B cell (primary cell): Measurements from ENCODE around the gene MON1A. TPM values are rescaled to one million over a fixed set of nuclear protein-coding genes. Genes with fewer than 3 reads are reported as not detected.
A peak's percentile ranks its signal among the peaks of the same experiment; 100 is the strongest.

ENCODE experiments used
- ATAC-seq: fragments of 200-7000 bp; cut with Tn5 transposase; one replicate; pipeline ENCODE4 v1.10.0; 2021; ENCODE audit warnings: low read depth, mild to moderate bottlenecking, moderate number of reproducible peaks, moderate library complexity
- CTCF ChIA-PET: fragments of 350-600 bp; sonication (Branson Sonifier 250); formaldehyde crosslinking; loops from one replicate; lab custom pipeline; 2021; ENCODE audit warnings: antibody characterized with exemption, inconsistent platforms; lab: Charles Lee
- POLR2A ChIA-PET: fragments of 350-600 bp; sonication (Branson Sonifier 250); formaldehyde crosslinking; loops from one replicate; lab custom pipeline; 2021; ENCODE audit warnings: antibody characterized with exemption; lab: Charles Lee
- DNase-seq: peaks from one replicate; pipeline ENCODE4 v3.0.0; 2013
- H2AFZ ChIP-seq: 2 replicates; pipeline ENCODE4 v1.6.1; 2012; ENCODE audit warnings: mild to moderate bottlenecking, low read depth, low read length; ENCODE audit not compliant: insufficient read depth, poor library complexity, severe bottlenecking
- H3K27ac ChIP-seq, 2 donors: 1 replicate in 1 of 2; 2 replicates in 1 of 2; pipeline ENCODE4 v1.5.1; 2012 to 2013; ENCODE audit warnings: low read length in 2 of 2, mild to moderate bottlenecking in 2 of 2, moderate library complexity in 1 of 2
- H3K27me3 ChIP-seq, 4 experiments: fragments of 200-600 bp in 1 of 4; sonication (generic) in 1 of 4; replicated peaks in 1 of 4; 1 replicate in 2 of 4; 2 replicates in 2 of 4; pipeline versions ENCODE4 v1.6.1 to v1.7.0; 2013 to 2016; ENCODE audit warnings: low read length in 3 of 4, mild to moderate bottlenecking in 2 of 4, mixed read lengths in 1 of 4, moderate library complexity in 1 of 4; ENCODE audit not compliant: insufficient read depth in 4 of 4, control insufficient read depth in 3 of 4; ENCODE audit errors: control extremely low read depth in 1 of 4
- H3K36me3 ChIP-seq, 2 experiments: replicated peaks in 1 of 2; 1 replicate in 1 of 2; 2 replicates in 1 of 2; pipeline versions ENCODE4 v1.6.1 to v1.7.1; 2013; ENCODE audit warnings: low read length in 1 of 2; ENCODE audit not compliant: insufficient read depth in 2 of 2, control insufficient read depth in 1 of 2; ENCODE audit errors: control extremely low read depth in 1 of 2, extremely low read depth in 1 of 2
- H3K4me1 ChIP-seq, 2 donors: fragments of 200-600 bp in 1 of 2; sonication (generic) in 1 of 2; 1 replicate in 1 of 2; 2 replicates in 1 of 2; pipeline versions ENCODE4 v1.5.1 to v1.6.1; 2013 to 2017; ENCODE audit warnings: low read length in 2 of 2; ENCODE audit not compliant: control insufficient read depth in 2 of 2, insufficient read depth in 2 of 2
- H3K4me2 ChIP-seq: replicated peaks from 2 replicates; pipeline ENCODE3; 2012; ENCODE audit warnings: mild to moderate bottlenecking, low read depth, low read length; ENCODE audit not compliant: poor library complexity, severe bottlenecking
- H3K4me3 ChIP-seq, 5 experiments: fragments of 200-600 bp in 1 of 5; sonication (generic) in 1 of 5; 1 replicate in 3 of 5; 2 replicates in 2 of 5; pipeline versions ENCODE4 v1.5.1 to v1.7.0; 2011 to 2016; ENCODE audit warnings: low read length in 4 of 5, mild to moderate bottlenecking in 4 of 5, low read depth in 2 of 5, control low read depth in 1 of 5, moderate library complexity in 1 of 5; ENCODE audit not compliant: insufficient read depth in 1 of 5; ENCODE audit errors: control extremely low read depth in 1 of 5, extremely low read depth in 1 of 5
- H3K79me2 ChIP-seq: fragments of 200-600 bp; sonication (generic); one replicate; pipeline ENCODE4 v1.6.0; 2016; ENCODE audit warnings: low read length; ENCODE audit not compliant: control insufficient read depth, insufficient read depth
- H3K9ac ChIP-seq: fragments of 200-600 bp; sonication (generic); 2 replicates; pipeline ENCODE4 v1.6.1; 2017; ENCODE audit warnings: mild to moderate bottlenecking, low read length, moderate library complexity
- H3K9me3 ChIP-seq, 3 donors: one replicate each; pipeline versions ENCODE4 v1.6.1 to v1.7.1; 2013; ENCODE audit warnings: low read length in 2 of 3; ENCODE audit not compliant: control insufficient read depth in 2 of 3, insufficient read depth in 1 of 3; ENCODE audit errors: control extremely low read depth in 1 of 3
- H4K20me1 ChIP-seq: 2 replicates; pipeline ENCODE4 v1.6.0; 2012; ENCODE audit warnings: mild to moderate bottlenecking, low read length; ENCODE audit not compliant: insufficient read depth, control insufficient read depth, poor library complexity, severe bottlenecking
- H3K27ac Mint-ChIP-seq: one replicate; pipeline ENCODE4 v1.8.0; 2021; ENCODE audit warnings: mixed read lengths
- H3K27me3 Mint-ChIP-seq: one replicate; pipeline ENCODE4 v1.8.0; 2021; ENCODE audit warnings: mixed read lengths
- H3K4me1 Mint-ChIP-seq: one replicate; pipeline ENCODE4 v1.8.0; 2021; ENCODE audit warnings: mixed read lengths
- H3K4me3 Mint-ChIP-seq: one replicate; pipeline ENCODE4 v1.8.0; 2021; ENCODE audit warnings: mixed read lengths
- H3K9me3 Mint-ChIP-seq: one replicate; pipeline ENCODE4 v1.8.0; 2022; ENCODE audit warnings: mixed read lengths; ENCODE audit not compliant: insufficient read depth
- EZH2 ChIP-seq: IDR thresholded peaks from 2 replicates; pipeline ENCODE4 v1.6.1; 2012; ENCODE audit warnings: borderline replicate concordance, low read depth, mild to moderate bottlenecking, moderate library complexity, low read length; ENCODE audit not compliant: insufficient read depth, poor library complexity, severe bottlenecking
- WGBS: methylation state at CpG from one replicate; pipeline ENCODE4 v1.1.5; 2013; ENCODE audit warnings: missing lambda C conversion rate; ENCODE audit not compliant: insufficient coverage; 5-methylcytosine and 5-hydroxymethylcytosine counted together
- intact Hi-C: fragments of 100-400 bp; cut with micrococcal nuclease; formaldehyde crosslinking; loops from one replicate; pipeline ENCODE4 v1.10.0; 2022
- polyA plus RNA-seq: library from polyadenylated mRNA; depleted of rRNA; stranded (reverse); fragments of >200 nt; gene quantifications from 2 replicates; pipeline ENCODE4 v1.2.3, GENCODE V29; 2012
- total RNA-seq, 2 donors: library from RNA; stranded (reverse); fragments of 120-200 nt in 1 of 2; gene quantifications; 1 replicate in 1 of 2; 2 replicates in 1 of 2; pipeline versions ENCODE4 v1.2.3 to v1.2.4, GENCODE V29; 2013 to 2022
- TF ChIP-seq, protein P1 (sequence below): fragments of 200-600 bp; IDR thresholded peaks from one replicate; pipeline ENCODE4 v1.8.0; 2022; ENCODE audit warnings: antibody characterized with exemption, mild to moderate bottlenecking

MON1A gene
- total and polyA plus RNA-seq, 2 donors (not counting 1 experiment from before 2014, with no cell fraction given): 6.6 to 8.9 TPM

GRCh38 chr3:49903451-49904424, 25.9 kb downstream of the MON1A start, which contains the start of gene MST1R:
MST1R (minus strand) TSS chr3:49903873; CDS start chr3:49903609, 264 bp downstream.
- H3K4me1 ChIP-seq: peaks cover 14 to 36% of the 10 kb centered on the region in 2 donors
- WGBS: 38% methylated on average over 54 of the region's 65 CpGs
- ATAC-seq (peak; percentile 98), DNase-seq (peak; percentile 88)
- ChIA-PET CTCF (interaction anchor here (2.9 to 3.3 kb wide), 2 partner anchors 65 to 101 kb away, joined by 17 to 19 read pairs; partner anchors contain the start of gene INKA1), POLR2A (no interaction called here)
- peak within 1 kb of the TSS in 4 of 5 experiments; percentile 38 to 56 (median 46) for H3K4me3 ChIP-seq
- peaks cover 26% of the 10 kb centered on the region for H3K4me1 Mint-ChIP-seq
- intact Hi-C loops: loop anchor here (1.0 kb wide), 1 partner anchor 47 kb away; the partner anchor contains the start of gene TRAIP
- H3K27me3 Mint-ChIP-seq: no peaks in the 10 kb centered on the region
- H3K9me3 Mint-ChIP-seq: no peaks in the 10 kb centered on the region
- H3K4me2 ChIP-seq: peak within 1 kb of the TSS; percentile 78
- H3K9me3 ChIP-seq: peaks cover 0 to 6% (median 0%) of the 10 kb centered on the region in 3 donors
- H3K79me2 ChIP-seq: no peaks in the 10 kb centered on the region
- H3K27ac ChIP-seq: peak within 1 kb of the TSS in 1 of 2 donors; percentile 31
- peak within 1 kb of the TSS; percentile 91 for H3K27ac Mint-ChIP-seq
- peak within 1 kb of the TSS; percentile 81 for H2AFZ ChIP-seq
- peak within 1 kb of the TSS; percentile 47 for H3K9ac ChIP-seq
- H4K20me1 ChIP-seq: no peaks in the 10 kb centered on the region
- TF ChIP-seq EZH2: no peak
- TF ChIP-seq, protein P1, sequence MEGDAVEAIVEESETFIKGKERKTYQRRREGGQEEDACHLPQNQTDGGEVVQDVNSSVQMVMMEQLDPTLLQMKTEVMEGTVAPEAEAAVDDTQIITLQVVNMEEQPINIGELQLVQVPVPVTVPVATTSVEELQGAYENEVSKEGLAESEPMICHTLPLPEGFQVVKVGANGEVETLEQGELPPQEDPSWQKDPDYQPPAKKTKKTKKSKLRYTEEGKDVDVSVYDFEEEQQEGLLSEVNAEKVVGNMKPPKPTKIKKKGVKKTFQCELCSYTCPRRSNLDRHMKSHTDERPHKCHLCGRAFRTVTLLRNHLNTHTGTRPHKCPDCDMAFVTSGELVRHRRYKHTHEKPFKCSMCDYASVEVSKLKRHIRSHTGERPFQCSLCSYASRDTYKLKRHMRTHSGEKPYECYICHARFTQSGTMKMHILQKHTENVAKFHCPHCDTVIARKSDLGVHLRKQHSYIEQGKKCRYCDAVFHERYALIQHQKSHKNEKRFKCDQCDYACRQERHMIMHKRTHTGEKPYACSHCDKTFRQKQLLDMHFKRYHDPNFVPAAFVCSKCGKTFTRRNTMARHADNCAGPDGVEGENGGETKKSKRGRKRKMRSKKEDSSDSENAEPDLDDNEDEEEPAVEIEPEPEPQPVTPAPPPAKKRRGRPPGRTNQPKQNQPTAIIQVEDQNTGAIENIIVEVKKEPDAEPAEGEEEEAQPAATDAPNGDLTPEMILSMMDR: no peak
- no peaks in the 10 kb centered on the region for H3K27me3 ChIP-seq
- H3K4me3 Mint-ChIP-seq: peak within 1 kb of the TSS; percentile 89
- no peaks in the 10 kb centered on the region for H3K36me3 ChIP-seq
